T1000 (cell line): ENCODE measurements around the gene CLIP3.
A peak's percentile ranks its signal among the peaks of the same experiment; 100 is the strongest.
"Not testable (repeated sequence)": the region's sequence is repeated elsewhere in the genome, so short reads cannot be mapped to it uniquely, and the experiment has no call there.

ENCODE experiments used
- DNase-seq: peaks from one replicate; lab custom pipeline; 2025; ENCODE audit warnings: mixed read lengths; lab: John Stamatoyannopoulos, UW

Gene CLIP3, protein sequence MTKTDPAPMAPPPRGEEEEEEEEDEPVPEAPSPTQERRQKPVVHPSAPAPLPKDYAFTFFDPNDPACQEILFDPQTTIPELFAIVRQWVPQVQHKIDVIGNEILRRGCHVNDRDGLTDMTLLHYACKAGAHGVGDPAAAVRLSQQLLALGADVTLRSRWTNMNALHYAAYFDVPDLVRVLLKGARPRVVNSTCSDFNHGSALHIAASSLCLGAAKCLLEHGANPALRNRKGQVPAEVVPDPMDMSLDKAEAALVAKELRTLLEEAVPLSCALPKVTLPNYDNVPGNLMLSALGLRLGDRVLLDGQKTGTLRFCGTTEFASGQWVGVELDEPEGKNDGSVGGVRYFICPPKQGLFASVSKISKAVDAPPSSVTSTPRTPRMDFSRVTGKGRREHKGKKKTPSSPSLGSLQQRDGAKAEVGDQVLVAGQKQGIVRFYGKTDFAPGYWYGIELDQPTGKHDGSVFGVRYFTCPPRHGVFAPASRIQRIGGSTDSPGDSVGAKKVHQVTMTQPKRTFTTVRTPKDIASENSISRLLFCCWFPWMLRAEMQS

DNA sequence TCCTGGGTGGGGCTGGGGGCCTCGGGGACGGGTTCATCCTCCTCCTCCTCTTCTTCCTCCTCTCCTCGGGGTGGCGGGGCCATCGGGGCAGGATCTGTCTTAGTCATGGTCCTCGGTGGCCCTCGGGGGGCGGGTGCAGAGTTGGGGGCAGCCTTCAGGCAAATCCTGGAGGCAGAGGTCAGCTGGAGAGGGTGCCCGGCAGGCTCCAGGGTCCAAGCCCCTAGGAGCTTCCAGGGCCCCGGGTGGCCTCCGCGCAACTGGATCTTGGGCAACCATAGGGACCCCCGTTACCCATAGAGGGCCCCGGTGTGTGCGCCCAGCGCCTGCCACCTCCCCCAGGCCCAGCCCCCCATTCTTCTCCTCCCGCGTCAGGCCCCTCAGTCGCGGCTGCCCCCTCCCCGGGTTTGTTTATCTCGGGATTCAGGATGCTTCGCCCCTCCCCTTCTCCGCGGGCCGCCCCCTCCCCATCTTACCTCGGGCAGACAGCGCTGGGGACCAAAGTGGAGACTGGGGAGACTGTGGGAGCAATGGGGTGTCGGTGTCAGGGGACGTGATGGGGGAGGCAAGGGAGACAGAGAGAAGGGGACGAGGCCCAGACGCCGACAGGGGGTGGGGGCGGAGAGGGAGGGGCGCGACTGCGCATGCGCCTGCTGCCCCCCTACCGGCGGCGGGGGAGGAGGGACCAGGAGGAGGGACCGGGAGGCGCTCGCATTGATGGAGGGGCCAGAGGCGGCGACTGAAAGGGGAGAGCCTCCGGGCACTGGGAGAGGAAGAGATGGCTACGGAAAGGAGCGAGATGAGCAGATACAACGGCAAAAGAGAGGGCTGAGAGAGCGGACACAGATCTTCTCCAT, at the start of gene CLIP3:
CLIP3 (minus strand) TSS at position 623 of the 854 bp plus-strand sequence; CDS start at position 107, 516 bp downstream.
- DNase-seq, result peak; percentile 56

DNA sequence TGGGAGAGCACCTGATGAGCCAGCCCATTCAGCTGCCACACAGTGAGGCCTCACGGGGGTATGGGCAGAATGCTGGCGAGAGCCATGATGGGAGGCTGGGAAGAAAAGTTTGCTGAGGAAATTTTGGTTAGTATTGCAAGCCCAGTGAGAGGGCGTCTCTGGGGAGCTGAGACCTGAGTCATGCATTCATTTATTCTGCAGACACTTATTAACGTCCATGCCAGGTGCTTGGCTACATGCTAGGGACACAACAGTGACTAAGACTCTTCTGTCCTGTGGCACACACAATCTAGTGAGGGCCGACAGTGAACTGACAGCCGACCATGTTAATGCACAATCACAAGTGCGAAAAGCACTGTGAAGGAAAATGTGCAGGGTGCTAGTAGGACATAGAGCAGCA, 49.2 kb upstream of the CLIP3 start:
- DNase-seq, result no peak

DNA sequence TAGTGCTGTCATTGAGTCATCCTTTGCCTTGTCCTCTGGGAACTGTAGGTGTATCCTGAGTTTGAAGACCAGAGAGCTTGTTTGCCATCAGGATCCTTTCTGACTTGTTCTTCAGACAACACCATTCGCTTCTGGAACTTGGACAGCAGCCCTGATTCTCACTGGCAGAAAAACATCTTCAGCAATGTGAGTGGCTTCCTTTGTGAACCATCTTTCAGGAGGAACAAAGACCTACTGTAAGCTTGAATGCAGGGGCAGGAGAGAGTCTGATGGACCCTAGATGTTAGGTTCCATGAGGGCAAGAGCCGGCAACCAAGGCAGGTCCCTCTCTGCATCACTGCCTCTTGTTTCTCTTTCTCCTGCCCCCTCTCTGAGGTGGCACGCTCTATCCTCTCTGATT, 48.7 kb upstream of the CLIP3 start:
- DNase-seq, result no peak

GRCh38 chr19:36079389-36079945, 46.8 kb upstream of the CLIP3 start:
- DNase-seq, result no peak

- no peak for DNase-seq
These were observed 40.6 kb upstream of the CLIP3 start for GRCh38 chr19:36073121-36073876.

DNA sequence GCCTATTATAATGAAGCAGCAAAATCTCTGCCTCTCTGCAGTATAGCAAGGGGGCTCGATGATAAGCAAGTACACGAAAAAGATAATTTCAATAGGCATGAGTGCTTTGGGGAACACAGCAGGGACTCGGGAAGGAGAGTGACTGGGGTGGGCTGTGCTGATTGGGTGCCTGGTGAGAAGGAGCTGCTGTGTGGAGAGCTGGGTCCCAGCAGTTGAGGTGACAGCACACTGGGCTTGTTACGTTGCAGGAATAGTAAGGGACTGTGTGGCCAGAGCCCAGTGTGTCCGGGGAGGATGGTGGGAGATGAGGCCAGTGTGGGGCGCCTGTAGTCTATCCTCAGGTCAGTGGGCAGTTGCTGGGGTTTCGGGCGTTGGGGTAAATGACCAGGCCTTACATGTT, 39.4 kb upstream of the CLIP3 start:
- no peak for DNase-seq

GRCh38 chr19:36068810-36069499, 36.3 kb upstream of the CLIP3 start:
- not testable (repeated sequence) for DNase-seq

- no peak for DNase-seq
These were observed 35.0 kb upstream of the CLIP3 start for GRCh38 chr19:36067681-36068080.

DNA sequence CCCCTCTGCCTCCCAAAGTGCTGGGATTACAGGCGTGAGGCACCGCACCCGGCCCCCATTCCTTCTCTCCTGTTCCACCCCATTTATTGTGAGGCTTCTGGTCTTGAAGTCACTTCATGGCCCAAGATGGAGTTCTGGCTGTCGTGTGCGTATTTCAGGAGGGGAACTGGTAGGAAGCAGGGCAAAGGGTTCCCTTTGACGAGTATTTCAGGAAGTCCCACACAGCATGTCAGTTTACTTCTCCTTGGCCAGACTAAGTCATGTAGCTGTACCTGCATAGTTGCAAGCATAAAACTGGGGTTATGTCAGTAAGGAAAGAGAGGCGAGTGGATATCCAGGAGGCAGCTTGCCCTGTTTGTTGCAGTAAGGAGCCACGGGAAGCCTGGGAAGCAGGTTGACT, 32.2 kb upstream of the CLIP3 start:
- no peak for DNase-seq

DNA sequence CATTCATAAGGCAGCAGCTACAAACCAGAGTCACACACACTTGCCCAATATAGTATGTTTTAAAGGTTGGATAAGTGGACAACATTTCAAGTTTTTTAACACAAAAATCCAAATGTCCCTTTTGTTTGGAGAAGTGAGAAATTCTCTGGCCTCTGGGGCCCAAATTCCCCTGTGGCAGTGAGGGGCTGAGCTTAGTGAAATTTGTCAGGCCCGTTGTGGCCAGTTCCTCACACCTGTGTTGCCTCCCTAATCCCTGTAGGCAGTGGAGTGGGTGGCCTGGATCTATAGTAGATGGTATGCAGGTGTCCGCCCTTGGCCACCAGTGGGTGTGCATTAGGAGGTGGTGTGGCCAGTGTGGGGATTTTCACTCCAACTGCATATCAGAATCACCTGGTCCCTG, 28.7 kb upstream of the CLIP3 start:
- DNase-seq, result no peak

DNA sequence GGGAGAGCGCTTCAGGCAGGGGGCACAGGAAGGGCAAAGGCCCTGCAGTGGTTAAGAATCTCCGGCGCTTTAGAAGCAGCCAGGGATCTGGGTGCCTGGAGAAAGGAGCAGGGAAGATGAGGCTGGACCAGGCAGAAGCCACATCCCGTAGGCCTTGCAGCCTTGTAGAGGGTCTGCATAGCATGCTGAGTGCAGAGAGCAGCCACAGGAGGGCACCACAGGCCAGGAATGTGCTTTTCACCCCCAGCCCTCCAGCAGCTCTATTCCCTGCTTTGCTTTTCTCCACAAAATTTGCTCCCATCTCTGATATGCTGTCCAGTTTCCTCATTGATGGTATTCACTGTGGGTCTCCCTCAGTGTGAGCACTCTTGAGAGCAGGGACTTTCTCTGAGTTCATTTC, 27.8 kb upstream of the CLIP3 start:
- no peak for DNase-seq

GRCh38 chr19:36059180-36059910, 26.7 kb upstream of the CLIP3 start:
- DNase-seq, result no peak

DNA sequence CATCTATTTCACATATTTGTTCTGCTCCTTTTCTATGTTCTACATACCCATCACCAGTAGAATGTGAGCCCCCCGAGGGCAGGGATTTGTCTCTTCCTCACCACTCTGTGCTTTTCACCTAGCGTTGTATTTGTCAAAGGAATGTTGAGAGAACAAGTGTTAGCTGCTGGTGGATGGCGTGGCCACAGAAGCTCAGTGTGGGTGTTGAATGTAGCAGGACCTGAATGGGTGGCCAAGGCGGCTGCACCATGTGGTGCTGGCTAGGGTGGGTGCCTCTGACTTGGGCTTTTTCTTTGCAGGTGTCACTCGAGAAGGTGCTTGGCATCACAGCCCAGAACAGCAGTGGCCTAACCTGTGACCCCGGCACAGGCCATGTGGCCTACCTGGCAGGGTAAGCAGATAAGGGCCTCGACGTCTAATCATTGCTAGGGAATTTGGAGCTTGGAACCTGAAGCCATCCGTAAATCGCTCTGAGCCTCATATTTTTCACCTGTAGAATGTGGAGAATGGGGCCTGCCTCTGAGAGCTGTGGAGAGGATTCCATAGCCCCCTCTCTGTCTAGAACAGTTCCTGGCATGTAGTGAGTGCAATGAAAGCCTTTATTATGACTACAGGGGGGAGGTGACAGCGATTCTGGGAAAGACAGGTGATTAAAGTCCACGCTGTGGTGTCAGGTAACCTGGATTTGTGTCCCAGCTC, 26.0 kb upstream of the CLIP3 start:
- no peak for DNase-seq

DNA sequence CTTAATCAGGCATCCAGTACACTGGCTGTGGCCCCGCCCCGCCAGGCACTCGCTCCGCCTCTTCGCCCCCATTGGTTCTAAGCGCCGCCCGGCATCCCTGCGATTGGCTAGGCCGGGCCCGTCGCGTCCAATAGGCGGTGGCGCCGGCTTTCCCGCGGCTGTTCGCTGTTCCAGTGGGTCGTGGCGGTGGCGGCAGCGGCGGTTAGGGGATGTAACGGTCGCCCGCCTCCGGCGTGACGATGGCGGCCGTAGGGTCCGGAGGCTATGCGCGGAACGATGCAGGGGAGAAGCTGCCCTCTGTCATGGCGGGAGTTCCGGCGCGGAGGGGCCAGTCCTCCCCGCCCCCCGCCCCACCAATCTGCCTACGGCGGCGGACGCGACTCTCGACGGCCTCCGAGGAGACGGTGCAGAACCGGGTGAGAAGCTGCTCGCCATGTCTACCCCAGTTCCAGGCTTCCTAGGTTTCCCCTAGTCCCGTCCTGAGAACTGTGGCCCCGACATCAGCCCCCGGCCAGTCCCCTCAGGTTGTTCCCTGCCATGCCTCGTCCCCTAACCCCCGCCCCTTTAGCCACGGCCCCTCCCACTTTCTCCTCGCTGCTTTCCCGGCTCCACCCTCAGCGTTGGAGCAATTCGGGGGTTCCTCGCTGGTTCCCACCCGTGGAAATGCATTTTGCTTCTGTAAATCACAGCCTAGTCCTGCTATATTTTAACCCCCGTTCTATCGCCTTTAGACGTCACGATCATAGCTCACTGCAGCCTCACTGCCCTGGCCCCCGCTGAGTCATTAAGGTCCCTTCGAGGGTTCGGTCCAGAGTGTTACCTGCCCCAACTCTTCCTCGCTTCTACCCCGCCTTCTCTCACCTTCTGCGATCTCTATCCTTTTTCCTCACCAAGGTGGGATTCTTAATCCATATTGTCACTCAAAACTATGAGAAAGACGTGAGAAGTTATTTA, 22.3 kb upstream of the CLIP3 start, which contains the start of gene WDR62:
WDR62 (plus strand) TSS at position 165 of the 954 bp plus-strand sequence; CDS start at position 240, 75 bp downstream.
- DNase-seq, result peak; percentile 98

- DNase-seq, result peak; percentile 99
These were observed 21.6 kb upstream of the CLIP3 start, which contains the start of gene THAP8 for GRCh38 chr19:36054119-36054732. Gene THAP8, minus strand, starts transcription at chr19:36054285. Its CDS starts 68 bp downstream, at chr19:36054217.

DNA sequence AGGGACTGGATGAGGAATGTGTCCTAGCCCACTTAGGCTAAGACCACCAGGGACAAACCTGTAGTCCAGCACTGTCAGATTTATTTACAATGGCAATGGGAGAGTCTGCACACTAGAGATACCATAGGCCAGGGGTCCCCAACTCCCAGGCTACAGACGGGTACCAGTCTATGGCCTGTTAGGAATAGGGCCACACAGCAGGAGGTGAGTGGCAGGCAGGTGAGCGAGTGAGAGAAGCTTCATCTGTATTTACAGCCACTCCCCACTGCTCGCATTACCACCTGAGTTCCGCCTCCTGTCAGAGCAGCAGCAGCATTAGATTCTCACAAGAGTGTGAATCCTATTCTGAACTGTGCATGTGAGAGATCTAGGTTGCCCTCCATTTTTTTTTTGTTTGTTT, 19.0 kb upstream of the CLIP3 start:
- no peak for DNase-seq

DNA sequence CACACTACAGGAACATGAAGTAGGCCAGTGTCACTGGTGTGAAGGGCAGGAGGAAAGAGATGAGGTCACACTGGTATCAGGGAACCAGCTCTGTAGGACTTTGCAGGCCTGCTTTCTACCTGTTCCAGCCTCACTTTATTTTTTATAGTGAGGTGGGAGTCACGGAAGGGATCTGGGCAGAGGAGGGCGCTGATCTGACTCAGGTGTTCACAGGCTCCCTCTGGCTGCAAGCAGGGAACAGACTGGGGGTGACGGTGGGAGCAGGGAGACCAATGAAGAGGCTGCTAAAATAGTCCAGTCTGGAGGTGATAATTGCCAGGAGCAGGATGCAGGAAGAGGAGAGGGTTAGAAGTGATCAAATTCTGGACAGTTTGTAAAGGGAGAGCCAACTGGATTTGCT, 18.6 kb upstream of the CLIP3 start:
- DNase-seq, result no peak
